ENCODE results near the gene POLA2.

The POLA2 gene, protein sequence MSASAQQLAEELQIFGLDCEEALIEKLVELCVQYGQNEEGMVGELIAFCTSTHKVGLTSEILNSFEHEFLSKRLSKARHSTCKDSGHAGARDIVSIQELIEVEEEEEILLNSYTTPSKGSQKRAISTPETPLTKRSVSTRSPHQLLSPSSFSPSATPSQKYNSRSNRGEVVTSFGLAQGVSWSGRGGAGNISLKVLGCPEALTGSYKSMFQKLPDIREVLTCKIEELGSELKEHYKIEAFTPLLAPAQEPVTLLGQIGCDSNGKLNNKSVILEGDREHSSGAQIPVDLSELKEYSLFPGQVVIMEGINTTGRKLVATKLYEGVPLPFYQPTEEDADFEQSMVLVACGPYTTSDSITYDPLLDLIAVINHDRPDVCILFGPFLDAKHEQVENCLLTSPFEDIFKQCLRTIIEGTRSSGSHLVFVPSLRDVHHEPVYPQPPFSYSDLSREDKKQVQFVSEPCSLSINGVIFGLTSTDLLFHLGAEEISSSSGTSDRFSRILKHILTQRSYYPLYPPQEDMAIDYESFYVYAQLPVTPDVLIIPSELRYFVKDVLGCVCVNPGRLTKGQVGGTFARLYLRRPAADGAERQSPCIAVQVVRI

DNA sequence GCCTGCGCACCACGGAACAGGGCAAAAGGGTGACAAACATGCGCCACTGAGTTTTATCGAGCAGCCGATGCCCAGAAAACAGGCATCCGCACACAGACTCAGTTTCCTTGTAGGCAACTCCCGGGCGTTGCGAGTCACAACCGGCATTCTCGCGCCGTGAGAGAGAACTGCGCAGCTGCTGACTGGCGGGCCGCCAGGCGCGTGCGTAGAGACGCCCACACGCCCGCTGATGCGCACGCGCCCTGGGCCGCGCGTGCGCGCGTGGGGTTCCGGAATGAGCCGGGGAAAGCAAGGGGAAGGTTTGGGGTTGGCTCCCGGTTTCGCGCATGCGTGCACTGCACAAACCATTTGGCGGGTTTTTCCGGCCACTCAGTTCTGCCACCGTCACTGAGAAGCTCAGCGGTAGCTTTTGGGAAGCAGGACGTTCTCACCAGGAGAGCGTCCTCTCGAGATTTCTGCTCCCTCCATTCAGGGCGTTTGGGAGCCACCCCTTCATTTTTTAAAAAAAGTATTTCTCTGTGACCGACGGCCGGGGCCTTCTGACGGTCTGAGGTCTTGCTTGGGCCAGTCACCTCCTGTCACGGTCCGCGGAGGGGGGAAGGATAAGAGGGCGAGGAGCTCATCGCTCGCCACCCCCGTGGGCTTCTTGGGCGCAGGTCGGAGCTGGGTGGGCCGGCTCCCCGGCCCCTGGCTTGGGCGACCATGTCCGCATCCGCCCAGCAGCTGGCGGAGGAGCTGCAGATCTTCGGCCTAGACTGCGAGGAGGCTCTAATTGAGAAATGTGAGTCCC lies at the start of gene POLA2:
Gene POLA2, plus strand, starts transcription at position 372 of the 790 bp plus-strand sequence. Its CDS starts 331 bp downstream, at position 703.
- H3K4me1 Mint-ChIP-seq = peaks cover 49% of the 10 kb centered on the region
- peak; percentile 94 for ATAC-seq
- peak; percentile 98 to 99 for DNase-seq (ENCODE audit: low spot score in 2 of 2)
- H3K4me3 Mint-ChIP-seq = peak within 1 kb of the TSS; percentile 86
- peak within 1 kb of the TSS; percentile 97 for H3K27ac Mint-ChIP-seq
- peaks cover 57% of the 10 kb centered on the region for H3K36me3 Mint-ChIP-seq
- no peaks in the 10 kb centered on the region for H3K9me3 Mint-ChIP-seq

DNA sequence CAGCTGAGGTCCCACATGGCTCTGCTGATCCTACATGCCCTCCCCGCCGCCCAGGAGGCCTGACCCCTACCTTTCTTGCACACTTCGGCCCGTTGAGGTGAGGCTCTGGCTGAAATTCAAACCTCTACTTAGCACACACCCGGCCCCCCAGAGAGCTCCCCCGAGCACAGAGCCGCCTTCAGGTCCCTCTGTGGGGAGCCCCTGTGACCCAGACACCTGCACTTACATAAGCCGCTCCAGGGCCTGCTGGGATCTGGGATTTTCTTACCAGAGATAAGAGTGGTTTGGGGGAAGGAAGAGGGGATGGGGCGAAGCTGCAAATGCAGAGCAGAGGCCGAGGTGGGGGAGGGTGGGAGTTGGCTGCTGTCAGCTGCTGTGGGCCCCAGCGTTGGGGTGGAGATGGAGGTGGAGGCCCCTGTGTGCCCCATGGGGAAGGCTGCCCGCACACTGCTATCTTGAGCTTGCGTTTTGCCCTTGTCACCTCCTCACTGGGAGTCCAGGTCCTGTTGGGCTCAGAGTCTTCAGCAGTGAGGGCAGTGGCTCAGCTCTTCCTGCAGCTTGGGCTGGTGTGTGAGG lies 49.4 kb upstream of the POLA2 start:
- ATAC-seq (no peak), DNase-seq (ENCODE audit: low spot score in 2 of 2) (no peak)
- H3K4me3 Mint-ChIP-seq = no peak overlapping the region
- peaks cover 49% of the 10 kb centered on the region for H3K4me1 Mint-ChIP-seq
- H3K27ac Mint-ChIP-seq = no peak overlapping the region
- peaks cover 4% of the 10 kb centered on the region for H3K9me3 Mint-ChIP-seq
- H3K36me3 Mint-ChIP-seq = peaks cover 66% of the 10 kb centered on the region

GRCh38 chr11:65213322-65214211 lies 48.2 kb upstream of the POLA2 start:
- peak; percentile 40 for ATAC-seq
- Mint-ChIP-seq H3K27ac (peak overlapping the region; percentile 29), H3K9me3 (peaks cover 4% of the 10 kb centered on the region), H3K4me3 (no peak overlapping the region), H3K4me1 (peaks cover 50% of the 10 kb centered on the region), H3K36me3 (peaks cover 67% of the 10 kb centered on the region)
- DNase-seq (ENCODE audit: low spot score in 2 of 2) = peak in 1 of 2 donors; percentile 65

GRCh38 chr11:65214212-65214845 lies 47.4 kb upstream of the POLA2 start:
- Mint-ChIP-seq H3K4me3 (no peak overlapping the region), H3K9me3 (peaks cover 4% of the 10 kb centered on the region), H3K27ac (peak overlapping the region; percentile 29), H3K36me3 (peaks cover 60% of the 10 kb centered on the region), H3K4me1 (peaks cover 47% of the 10 kb centered on the region)
- no peak for DNase-seq (ENCODE audit: low spot score in 2 of 2)
- ATAC-seq = no peak

GRCh38 chr11:65215441-65216076 lies 46.2 kb upstream of the POLA2 start:
- DNase-seq (ENCODE audit: low spot score in 2 of 2) (no peak), ATAC-seq (peak; percentile 79)
- H3K36me3 Mint-ChIP-seq = peaks cover 47% of the 10 kb centered on the region
- peak overlapping the region; percentile 98 for H3K27ac Mint-ChIP-seq
- H3K4me3 Mint-ChIP-seq = peak overlapping the region; percentile 32
- H3K9me3 Mint-ChIP-seq = peaks cover 4% of the 10 kb centered on the region
- H3K4me1 Mint-ChIP-seq = peaks cover 55% of the 10 kb centered on the region

- Mint-ChIP-seq H3K36me3 (peaks cover 36% of the 10 kb centered on the region), H3K4me1 (peaks cover 55% of the 10 kb centered on the region), H3K4me3 (peak overlapping the region; percentile 17), H3K27ac (peak overlapping the region; percentile 98), H3K9me3 (peaks cover 4% of the 10 kb centered on the region)
- ATAC-seq = no peak
- no peak for DNase-seq (ENCODE audit: low spot score in 2 of 2)
Measured at GRCh38 chr11:65216830-65217229, 44.9 kb upstream of the POLA2 start.

DNA sequence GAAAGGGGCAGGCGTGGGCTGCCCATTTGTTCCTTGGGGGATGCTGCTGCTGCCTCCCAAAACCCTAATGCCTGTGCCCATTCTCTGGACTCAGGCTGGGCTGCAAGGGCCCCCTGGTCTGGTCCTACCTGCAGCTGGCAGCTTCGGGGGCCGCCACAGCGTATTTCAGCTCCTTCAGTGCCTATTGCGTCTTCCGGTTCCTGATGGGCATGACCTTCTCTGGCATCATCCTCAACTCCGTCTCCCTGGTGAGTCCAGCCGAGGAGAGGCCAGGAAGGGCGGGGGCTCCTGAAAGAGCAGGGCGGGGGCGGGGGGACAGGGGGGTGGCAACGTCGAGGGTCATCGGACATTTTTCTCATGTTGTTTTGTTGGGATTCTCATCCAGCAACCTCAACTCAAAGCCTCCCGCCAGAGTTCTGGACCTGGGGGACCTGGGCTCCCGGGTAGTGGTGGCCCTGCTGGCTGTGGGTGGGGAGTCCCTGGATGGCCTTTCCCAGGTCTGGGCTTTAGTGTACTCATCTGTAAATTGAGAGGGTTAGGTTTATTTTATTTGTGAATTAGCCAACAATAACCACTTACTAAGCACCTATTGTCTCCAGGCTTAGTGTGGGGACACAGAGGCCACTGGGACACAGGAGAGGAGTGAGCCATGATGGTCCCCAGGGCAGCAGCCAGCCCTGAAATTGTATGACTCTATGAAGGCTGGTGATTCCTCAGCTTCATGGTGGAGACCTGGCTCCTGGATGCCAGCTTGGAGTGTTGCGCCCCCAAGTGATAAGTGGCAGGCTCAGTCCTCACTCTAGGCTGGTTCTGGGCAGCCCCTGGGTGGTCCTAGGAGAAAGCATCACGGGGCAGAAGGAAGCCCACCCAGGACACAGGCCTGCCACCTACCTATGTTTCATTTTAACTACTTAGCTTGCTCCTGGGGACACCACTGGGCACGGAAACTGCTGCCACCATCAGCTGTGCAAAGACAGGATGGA lies 44.0 kb upstream of the POLA2 start:
- Mint-ChIP-seq H3K36me3 (peaks cover 36% of the 10 kb centered on the region), H3K27ac (peak overlapping the region; percentile 98), H3K9me3 (peaks cover 4% of the 10 kb centered on the region), H3K4me3 (peak overlapping the region; percentile 17), H3K4me1 (peaks cover 54% of the 10 kb centered on the region)
- ATAC-seq (no peak), DNase-seq (ENCODE audit: low spot score in 2 of 2) (no peak)

GRCh38 chr11:65218446-65218845 lies 43.3 kb upstream of the POLA2 start:
- ATAC-seq = no peak
- Mint-ChIP-seq H3K36me3 (peaks cover 36% of the 10 kb centered on the region), H3K27ac (no peak overlapping the region), H3K4me3 (no peak overlapping the region), H3K4me1 (peaks cover 47% of the 10 kb centered on the region), H3K9me3 (peaks cover 4% of the 10 kb centered on the region)
- DNase-seq (ENCODE audit: low spot score in 2 of 2) = no peak

GRCh38 chr11:65219930-65220213 lies 41.9 kb upstream of the POLA2 start:
- Mint-ChIP-seq H3K27ac (no peak overlapping the region), H3K4me3 (no peak overlapping the region), H3K4me1 (peaks cover 34% of the 10 kb centered on the region), H3K36me3 (peaks cover 36% of the 10 kb centered on the region), H3K9me3 (peaks cover 4% of the 10 kb centered on the region)
- DNase-seq (ENCODE audit: low spot score in 2 of 2) = no peak
- ATAC-seq = no peak

DNA sequence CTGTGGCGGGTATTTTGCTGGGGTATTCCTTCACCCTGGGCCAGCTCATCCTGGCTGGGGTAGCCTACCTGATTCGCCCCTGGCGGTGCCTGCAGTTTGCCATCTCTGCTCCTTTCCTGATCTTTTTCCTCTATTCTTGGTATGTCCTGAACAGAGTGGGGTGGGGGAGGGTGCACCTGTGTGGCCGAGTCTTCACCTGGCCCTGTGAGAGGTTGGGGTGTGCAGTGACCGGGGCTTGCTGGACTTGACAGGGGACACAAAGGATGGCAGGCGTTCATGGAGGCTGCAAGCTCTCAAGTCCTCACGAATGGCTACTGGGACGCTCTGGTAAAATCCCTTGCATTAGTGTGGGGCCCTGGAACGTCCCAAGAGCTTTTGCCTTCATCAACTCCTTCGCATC lies 40.7 kb upstream of the POLA2 start:
- Mint-ChIP-seq H3K27ac (no peak overlapping the region), H3K36me3 (peaks cover 25% of the 10 kb centered on the region), H3K9me3 (no peaks in the 10 kb centered on the region), H3K4me3 (no peak overlapping the region), H3K4me1 (peaks cover 32% of the 10 kb centered on the region)
- no peak for DNase-seq (ENCODE audit: low spot score in 2 of 2)
- ATAC-seq = no peak

GRCh38 chr11:65223011-65223410 lies 38.8 kb upstream of the POLA2 start:
- no peak overlapping the region for H3K27ac Mint-ChIP-seq
- H3K9me3 Mint-ChIP-seq = no peaks in the 10 kb centered on the region
- no peak overlapping the region for H3K4me3 Mint-ChIP-seq
- peaks cover 5% of the 10 kb centered on the region for H3K36me3 Mint-ChIP-seq
- DNase-seq (ENCODE audit: low spot score in 2 of 2) (no peak), ATAC-seq (no peak)
- H3K4me1 Mint-ChIP-seq = peaks cover 23% of the 10 kb centered on the region

DNA sequence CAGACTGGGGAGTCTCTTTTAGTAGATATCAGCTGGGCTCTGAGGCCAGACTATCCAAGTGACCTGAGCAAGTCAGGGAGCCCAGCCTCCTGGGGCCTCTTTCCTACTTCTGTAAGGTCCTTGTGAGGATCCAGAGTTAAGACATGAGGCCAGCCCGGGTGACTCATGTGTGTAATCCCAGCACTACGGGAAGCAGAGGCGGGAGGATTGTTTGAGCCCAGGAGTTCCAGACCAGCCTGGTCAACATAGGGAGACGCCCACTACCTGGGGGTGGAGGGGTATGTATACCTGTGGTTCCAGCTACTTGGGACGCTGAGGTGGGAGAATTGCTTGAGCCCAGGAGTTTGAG lies 36.9 kb upstream of the POLA2 start:
- DNase-seq (ENCODE audit: low spot score in 2 of 2) (no peak), ATAC-seq (no peak)
- peak overlapping the region; percentile 69 for H3K4me3 Mint-ChIP-seq
- H3K4me1 Mint-ChIP-seq = peaks cover 13% of the 10 kb centered on the region
- H3K27ac Mint-ChIP-seq = no peak overlapping the region
- H3K36me3 Mint-ChIP-seq = no peaks in the 10 kb centered on the region
- H3K9me3 Mint-ChIP-seq = no peaks in the 10 kb centered on the region

Measured in stimulated activated effector memory CD8-positive, alpha-beta T cell treated with anti-CD3 and anti-CD28 coated beads, Interleukin-12 subunit alpha, Interleukin-12 subunit beta, amount 100 ng/mL, for 72 hours (primary cell).